ENCODE results near the gene ZKSCAN8. TPM values are rescaled to one million over a fixed set of nuclear protein-coding genes. Genes with fewer than 3 reads are reported as not detected.

ZKSCAN8 gene
- total RNA-seq, 1 donor from 2014 or later = 14.5 TPM

GRCh38 chr6:28208111-28208659 lies 66.5 kb downstream of the ZKSCAN8 start:
- no peaks in the 10 kb centered on the region for H3K27me3 ChIP-seq

More at GRCh38 chr6:28208111-28208659, 66.5 kb downstream of the ZKSCAN8 start:
- Histone ChIP-seq H3K27ac (no peak overlapping the region), H3K4me1 (peaks cover 15% of the 10 kb centered on the region), H3K4me3 (peak overlapping the region in 1 of 2 donors; percentile 10), H3K9me3 (no peaks in the 10 kb centered on the region), H3K36me3 (no peaks in the 10 kb centered on the region)
- DNase-seq (ENCODE audit: extremely low spot score in 2 of 2) = no peak
- intact Hi-C loops (cut with DNase I) = no loop called here
- TF ChIP-seq POLR2AphosphoS5 (IDR thresholded peaks at IDR 0.05; ENCODE audit: insufficient read depth in 1 of 2, low read depth in 1 of 2) = no peak
- TF ChIP-seq CTCF (IDR thresholded peaks at IDR 0.05) = no peak
- no peak for TF ChIP-seq POLR2A (IDR thresholded peaks at IDR 0.05)

Other genes starting within 250 kb of the ZKSCAN8 start
- gene OR2B2, start 229.5 kb upstream of the ZKSCAN8 start, total RNA-seq = not detected
- gene OR2B6, start 184.6 kb upstream of the ZKSCAN8 start, total RNA-seq = not detected
- gene ZNF165, start 61.3 kb upstream of the ZKSCAN8 start, total RNA-seq = 3.7 TPM
- 1.2 TPM for gene ZSCAN16, start 17.3 kb upstream of the ZKSCAN8 start, total RNA-seq
- 11.3 TPM for gene ZSCAN9, start 83.4 kb downstream of the ZKSCAN8 start, total RNA-seq
- gene ZKSCAN4, start 110.4 kb downstream of the ZKSCAN8 start, total RNA-seq = 5.9 TPM
- gene NKAPL, start 117.4 kb downstream of the ZKSCAN8 start, total RNA-seq = not detected
- 18.7 TPM for gene ZSCAN26, start 125.3 kb downstream of the ZKSCAN8 start, total RNA-seq
- 5.2 TPM for gene PGBD1, start 139.7 kb downstream of the ZKSCAN8 start, total RNA-seq
- 11.3 TPM for gene ZSCAN31, start 194.3 kb downstream of the ZKSCAN8 start, total RNA-seq
- 2.9 TPM for gene ZKSCAN3, start 208.1 kb downstream of the ZKSCAN8 start, total RNA-seq